ENCODE results near the gene PMFBP1.

- TF ChIP-seq CTCF (IDR thresholded peaks at IDR 0.05; ENCODE audit: insufficient read depth, low read length) (no peak), SPI1 (IDR thresholded peaks at IDR 0.05; ENCODE audit: borderline replicate concordance, low read depth) (no peak)
Observed at GRCh38 chr16:72201387-72201786, 29.4 kb upstream of the PMFBP1 start.

Measured in HL-60 (cell line).